Lower leg skin (tissue), 4 donors: ENCODE data around the gene ZBTB40. TPM values are rescaled to one million over a fixed set of nuclear protein-coding genes. Genes with fewer than 3 reads are reported as not detected.

Experiments used
- DNase-seq, 2 donors: peaks; one replicate each; pipeline ENCODE4 v3.0.0-alpha.2; 2019; ENCODE audit warnings: low spot score in 2 of 2
- H3K4me3 ChIP-seq: fragments of 200-600 bp; sonication (generic); 2 replicates; pipeline ENCODE4 v1.5.1; 2017; ENCODE audit warnings: mild to moderate bottlenecking, low read depth; ENCODE audit not compliant: poor library complexity, severe bottlenecking
- POLR2A ChIP-seq, 2 donors: fragments of 450-650 bp; IDR thresholded peaks; one replicate each; pipeline ENCODE4 v1.6.1; 2016 to 2017; ENCODE audit warnings: antibody characterized with exemption in 2 of 2, mild to moderate bottlenecking in 1 of 2, moderate library complexity in 1 of 2
- whole genome bisulfite sequencing, 2 donors: methylation state at CpG; one replicate each; pipeline ENCODE4 v1.1.5; 2018; 5-methylcytosine and 5-hydroxymethylcytosine counted together
- intact Hi-C: fragments of 100-400 bp; cut with DNase I; formaldehyde crosslinking; loops from one replicate; pipeline ENCODE4 v1.15.0; 2023; ENCODE audit warnings: low total_unique reads
- total RNA-seq, 4 donors: library from RNA; depleted of rRNA; stranded (reverse); fragments of >200 nt; gene quantifications; one replicate each; pipeline ENCODE4 v1.1.0, GENCODE V29; 2016
- TF ChIP-seq, protein P1 (sequence below), 3 donors: fragments of 450-650 bp; IDR thresholded peaks; one replicate each; pipeline ENCODE4 v1.5.1; 2016; ENCODE audit warnings: antibody characterized with exemption in 3 of 3, mild to moderate bottlenecking in 3 of 3, moderate library complexity in 2 of 3

The ZBTB40 gene
- total RNA-seq, 4 donors from 2014 or later = 7.5 to 13.3 (median 12.4) TPM

DNA sequence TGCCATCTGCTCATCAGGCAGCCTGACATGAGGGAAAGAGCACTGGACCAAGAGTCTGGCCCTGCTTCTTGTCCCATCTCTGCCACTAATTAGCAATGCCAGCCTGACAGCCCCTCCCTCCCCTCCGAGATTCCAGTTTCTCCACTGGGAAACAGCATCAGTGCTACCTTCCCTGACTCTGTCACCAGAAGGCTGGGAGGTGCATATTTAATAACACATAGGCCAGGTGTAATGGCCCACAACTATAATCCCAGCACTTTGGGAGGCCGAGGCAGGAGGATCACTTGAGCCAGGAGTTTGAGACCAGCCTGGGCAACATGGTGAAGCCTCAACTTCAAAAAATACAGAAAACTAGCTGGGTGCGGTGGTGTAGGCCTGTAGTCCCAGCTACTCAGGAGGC is 41.2 kb upstream of the ZBTB40 start:
- intact Hi-C loops = loop anchor here (10.0 kb wide), 1 partner anchor 286 kb away; no protein-coding TSS in a partner anchor
- TF ChIP-seq, protein P1, sequence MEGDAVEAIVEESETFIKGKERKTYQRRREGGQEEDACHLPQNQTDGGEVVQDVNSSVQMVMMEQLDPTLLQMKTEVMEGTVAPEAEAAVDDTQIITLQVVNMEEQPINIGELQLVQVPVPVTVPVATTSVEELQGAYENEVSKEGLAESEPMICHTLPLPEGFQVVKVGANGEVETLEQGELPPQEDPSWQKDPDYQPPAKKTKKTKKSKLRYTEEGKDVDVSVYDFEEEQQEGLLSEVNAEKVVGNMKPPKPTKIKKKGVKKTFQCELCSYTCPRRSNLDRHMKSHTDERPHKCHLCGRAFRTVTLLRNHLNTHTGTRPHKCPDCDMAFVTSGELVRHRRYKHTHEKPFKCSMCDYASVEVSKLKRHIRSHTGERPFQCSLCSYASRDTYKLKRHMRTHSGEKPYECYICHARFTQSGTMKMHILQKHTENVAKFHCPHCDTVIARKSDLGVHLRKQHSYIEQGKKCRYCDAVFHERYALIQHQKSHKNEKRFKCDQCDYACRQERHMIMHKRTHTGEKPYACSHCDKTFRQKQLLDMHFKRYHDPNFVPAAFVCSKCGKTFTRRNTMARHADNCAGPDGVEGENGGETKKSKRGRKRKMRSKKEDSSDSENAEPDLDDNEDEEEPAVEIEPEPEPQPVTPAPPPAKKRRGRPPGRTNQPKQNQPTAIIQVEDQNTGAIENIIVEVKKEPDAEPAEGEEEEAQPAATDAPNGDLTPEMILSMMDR (IDR thresholded peaks at IDR 0.05) = no peak
- TF ChIP-seq POLR2A (IDR thresholded peaks at IDR 0.05) = no peak
- peak in 1 of 2 donors; percentile 53 for DNase-seq
- no peak overlapping the region for H3K4me3 ChIP-seq
- 98 to 99% methylated on average over 3 of the region's 3 CpGs for WGBS, 2 donors

DNA sequence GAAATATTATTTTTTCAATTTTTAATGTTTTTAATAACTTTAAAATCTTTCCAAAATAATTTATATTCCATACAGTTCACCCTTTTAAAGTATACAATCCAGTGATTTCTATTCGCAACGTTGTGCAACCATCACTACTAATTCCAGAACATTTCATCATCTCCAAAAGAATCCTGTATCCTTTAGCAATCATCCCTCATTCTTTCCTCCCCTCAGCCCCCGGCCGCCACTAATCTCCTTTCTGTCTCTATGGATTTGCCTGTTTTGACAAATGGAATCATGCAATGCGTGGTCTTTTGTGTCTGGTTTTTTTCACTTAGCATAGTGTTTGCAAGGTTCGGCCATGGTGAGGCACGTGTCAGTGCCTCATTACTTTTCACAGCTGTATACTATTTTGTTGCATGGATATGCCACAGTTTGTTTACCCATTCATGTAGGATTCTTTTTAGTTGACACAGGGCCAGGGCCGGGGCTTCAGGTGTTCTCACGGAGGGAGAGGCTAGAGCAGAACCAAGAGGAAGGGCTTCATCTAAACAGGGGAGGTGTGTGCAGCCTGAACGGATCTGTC is 40.6 kb upstream of the ZBTB40 start:
- intact Hi-C loops = loop anchor here (10.0 kb wide), 1 partner anchor 286 kb away; no protein-coding TSS in a partner anchor
- no peak overlapping the region for H3K4me3 ChIP-seq
- TF ChIP-seq, protein P1 (IDR thresholded peaks at IDR 0.05) = no peak
- TF ChIP-seq POLR2A (IDR thresholded peaks at IDR 0.05) = no peak
- no peak for DNase-seq
- WGBS, 2 donors = 94 to 95% methylated on average over 10 of the region's 10 CpGs

- 97% methylated on average over 1 of the region's 1 CpG for WGBS, 2 donors
- no peak for TF ChIP-seq POLR2A (IDR thresholded peaks at IDR 0.05)
- TF ChIP-seq, protein P1 (IDR thresholded peaks at IDR 0.05) = no peak
- intact Hi-C loops = loop anchor here (10.0 kb wide), 1 partner anchor 287 kb away; no protein-coding TSS in a partner anchor
- no peak for DNase-seq
- no peak overlapping the region for H3K4me3 ChIP-seq
These were observed 40.1 kb upstream of the ZBTB40 start for GRCh38 chr1:22411589-22411988.

GRCh38 chr1:22412932-22413727 is 38.5 kb upstream of the ZBTB40 start:
- DNase-seq = no peak
- TF ChIP-seq POLR2A (IDR thresholded peaks at IDR 0.05) = no peak
- TF ChIP-seq, protein P1 (IDR thresholded peaks at IDR 0.05) = no peak
- H3K4me3 ChIP-seq = no peak overlapping the region
- WGBS, 2 donors = 67 to 73% methylated on average over 8 of the region's 8 CpGs
- intact Hi-C loops = loop anchor here (10.0 kb wide), 1 partner anchor 288 kb away; no protein-coding TSS in a partner anchor

DNA sequence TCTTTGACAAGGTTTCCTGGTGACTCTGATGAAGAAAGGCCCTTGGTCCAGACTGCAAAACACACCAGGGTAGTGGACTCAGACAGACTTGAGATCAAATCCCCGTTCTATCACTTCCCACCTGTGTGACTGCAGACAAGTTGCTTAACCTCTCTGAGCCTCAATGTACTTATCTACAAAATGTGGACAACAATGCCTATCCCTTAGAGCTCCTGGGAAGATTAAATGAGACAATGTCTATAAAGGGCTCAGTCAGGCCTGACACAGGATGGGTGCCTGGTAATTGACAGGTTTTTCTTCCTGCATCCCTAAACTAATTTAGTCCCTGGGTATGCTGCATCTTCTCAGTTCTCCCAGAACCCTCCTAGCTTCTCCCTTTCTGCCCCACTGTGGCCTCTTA is 37.9 kb upstream of the ZBTB40 start:
- 0 to 100% methylated on average over 1 of the region's 1 CpG for WGBS, 2 donors
- intact Hi-C loops = loop anchor here (10.0 kb wide), 1 partner anchor 289 kb away; no protein-coding TSS in a partner anchor
- no peak for TF ChIP-seq POLR2A (IDR thresholded peaks at IDR 0.05)
- TF ChIP-seq, protein P1 (IDR thresholded peaks at IDR 0.05) = no peak

More for the DNA sequence above, 37.9 kb upstream of the ZBTB40 start:
- no peak for DNase-seq
- H3K4me3 ChIP-seq = no peak overlapping the region
